Measurements from ENCODE around the gene IGSF5.

The IGSF5 gene

GRCh38 chr21:39851002-39851618 lies 106.1 kb downstream of the IGSF5 start:
- Mint-ChIP-seq H3K36me3 (ENCODE audit: low read depth) (no peaks in the 10 kb centered on the region), H3K4me3 (no peak overlapping the region), H3K27ac (no peak overlapping the region), H3K9me3 (peaks cover 4% of the 10 kb centered on the region), H3K27me3 (ENCODE audit: low read depth) (no peaks in the 10 kb centered on the region), H3K4me1 (ENCODE audit: low read depth) (no peaks in the 10 kb centered on the region)
- DNase-seq (ENCODE audit: low spot score) = no peak
